ENCODE measurements around the gene ADCY6.
A peak's percentile ranks its signal among the peaks of the same experiment; 100 is the strongest.

The ADCY6 gene

DNA sequence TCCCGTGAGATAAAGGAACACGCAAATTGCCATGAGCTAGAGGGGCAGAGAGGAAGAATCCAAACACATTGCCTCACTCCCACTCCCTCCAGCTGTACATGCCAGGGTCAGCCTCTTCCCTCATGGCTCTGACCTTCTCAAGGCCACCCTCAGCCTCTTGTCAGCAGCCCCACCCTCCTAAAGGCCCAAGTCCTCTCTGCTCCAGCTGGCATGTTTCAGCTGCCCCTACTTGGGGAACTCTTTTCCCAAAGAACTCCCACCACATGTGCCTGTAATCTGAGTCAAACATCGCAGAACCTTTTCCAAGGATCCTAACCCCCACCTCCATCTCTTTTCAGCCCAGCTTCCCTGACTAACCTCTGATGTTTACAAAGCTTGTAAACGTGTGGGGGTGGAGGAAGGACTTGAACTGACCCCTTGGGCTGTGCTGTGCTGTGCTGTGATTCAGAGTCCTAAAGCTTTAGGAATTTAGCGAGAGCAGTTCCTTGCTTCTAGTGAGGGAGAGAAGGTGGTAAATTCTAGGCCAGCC is 22.1 kb upstream of the ADCY6 start:
- H3K27me3 Mint-ChIP-seq, result peaks cover 13% of the 10 kb centered on the region
- no peak overlapping the region for H3K4me3 Mint-ChIP-seq
- H3K27ac Mint-ChIP-seq, result no peak overlapping the region
- H3K4me1 Mint-ChIP-seq (ENCODE audit: low read depth), result peaks cover 30% of the 10 kb centered on the region
- H3K36me3 Mint-ChIP-seq (ENCODE audit: low read depth), result no peaks in the 10 kb centered on the region
- intact Hi-C loops (cut with micrococcal nuclease), result no loop called here
- H3K9me3 Mint-ChIP-seq, result no peaks in the 10 kb centered on the region

DNA sequence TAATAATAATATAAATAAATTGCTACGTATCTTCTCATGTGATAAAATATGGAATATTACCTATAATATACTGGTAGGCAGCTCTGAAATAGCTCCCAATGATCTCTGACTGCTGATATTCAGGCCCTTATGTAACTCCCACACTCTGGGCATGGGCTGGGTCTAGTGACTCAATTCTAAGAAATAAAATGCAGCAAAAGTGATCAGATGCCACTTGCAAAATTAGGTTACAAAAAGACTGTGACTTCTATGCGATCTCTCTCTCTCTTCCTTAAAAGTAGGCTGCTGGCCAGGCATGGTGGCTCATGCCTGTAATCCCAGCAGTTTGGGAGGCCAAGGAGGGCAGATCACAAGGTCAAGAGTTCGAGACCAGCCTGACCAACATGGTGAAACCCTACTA is 19.1 kb upstream of the ADCY6 start:
- H3K4me1 Mint-ChIP-seq (ENCODE audit: low read depth), result peaks cover 8% of the 10 kb centered on the region
- no peaks in the 10 kb centered on the region for H3K36me3 Mint-ChIP-seq (ENCODE audit: low read depth)
- no peaks in the 10 kb centered on the region for H3K9me3 Mint-ChIP-seq
- intact Hi-C loops (cut with micrococcal nuclease), result no loop called here
- peaks cover 5% of the 10 kb centered on the region for H3K27me3 Mint-ChIP-seq
- no peak overlapping the region for H3K27ac Mint-ChIP-seq
- no peak overlapping the region for H3K4me3 Mint-ChIP-seq

DNA sequence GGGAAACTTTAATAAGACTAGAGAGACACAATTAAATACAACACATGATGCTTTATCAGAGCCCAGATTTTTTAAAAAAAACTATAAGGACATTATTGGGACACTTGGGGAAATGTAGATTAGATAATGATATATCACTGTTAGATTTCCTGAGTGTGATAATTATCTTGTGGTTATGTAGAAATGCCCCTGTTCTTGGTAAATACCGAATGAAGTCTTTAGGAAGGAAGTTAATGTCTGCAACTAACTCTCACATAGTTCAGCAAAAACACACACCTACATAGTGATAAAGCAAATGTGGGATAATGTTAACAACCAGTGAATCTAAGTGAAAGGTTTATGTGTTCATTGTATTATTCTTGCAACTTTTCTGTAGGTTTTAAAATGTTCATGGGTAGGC is 14.8 kb upstream of the ADCY6 start:
- H3K36me3 Mint-ChIP-seq (ENCODE audit: low read depth), result no peaks in the 10 kb centered on the region
- H3K4me3 Mint-ChIP-seq, result no peak overlapping the region
- H3K27ac Mint-ChIP-seq, result no peak overlapping the region
- peaks cover 10% of the 10 kb centered on the region for H3K27me3 Mint-ChIP-seq
- intact Hi-C loops (cut with micrococcal nuclease), result no loop called here
- no peaks in the 10 kb centered on the region for H3K9me3 Mint-ChIP-seq
- no peaks in the 10 kb centered on the region for H3K4me1 Mint-ChIP-seq (ENCODE audit: low read depth)

GRCh38 chr12:48800971-48801370 is 12.1 kb upstream of the ADCY6 start:
- Mint-ChIP-seq H3K27me3 (peaks cover 8% of the 10 kb centered on the region), H3K9me3 (no peaks in the 10 kb centered on the region)

GRCh38 chr12:48800457-48800856 is 11.6 kb upstream of the ADCY6 start:
- intact Hi-C loops (cut with micrococcal nuclease), result no loop called here
- Mint-ChIP-seq H3K27me3 (peaks cover 5% of the 10 kb centered on the region), H3K36me3 (ENCODE audit: low read depth) (no peaks in the 10 kb centered on the region), H3K4me3 (no peak overlapping the region), H3K4me1 (ENCODE audit: low read depth) (peaks cover 8% of the 10 kb centered on the region), H3K9me3 (no peaks in the 10 kb centered on the region), H3K27ac (no peak overlapping the region)

More at GRCh38 chr12:48800971-48801370, 12.1 kb upstream of the ADCY6 start:
- intact Hi-C loops (cut with micrococcal nuclease), result no loop called here
- Mint-ChIP-seq H3K4me3 (no peak overlapping the region), H3K27ac (no peak overlapping the region), H3K36me3 (ENCODE audit: low read depth) (no peaks in the 10 kb centered on the region), H3K4me1 (ENCODE audit: low read depth) (peaks cover 3% of the 10 kb centered on the region)

- intact Hi-C loops (cut with micrococcal nuclease), result loop anchor here (5.0 kb wide), 1 partner anchor 255 kb away; no protein-coding TSS in a partner anchor
- Mint-ChIP-seq H3K4me1 (ENCODE audit: low read depth) (peaks cover 15% of the 10 kb centered on the region), H3K4me3 (no peak overlapping the region), H3K27me3 (peaks cover 5% of the 10 kb centered on the region), H3K27ac (no peak overlapping the region), H3K9me3 (no peaks in the 10 kb centered on the region), H3K36me3 (ENCODE audit: low read depth) (no peaks in the 10 kb centered on the region)
These were observed 8.1 kb upstream of the ADCY6 start for GRCh38 chr12:48796976-48797375.

DNA sequence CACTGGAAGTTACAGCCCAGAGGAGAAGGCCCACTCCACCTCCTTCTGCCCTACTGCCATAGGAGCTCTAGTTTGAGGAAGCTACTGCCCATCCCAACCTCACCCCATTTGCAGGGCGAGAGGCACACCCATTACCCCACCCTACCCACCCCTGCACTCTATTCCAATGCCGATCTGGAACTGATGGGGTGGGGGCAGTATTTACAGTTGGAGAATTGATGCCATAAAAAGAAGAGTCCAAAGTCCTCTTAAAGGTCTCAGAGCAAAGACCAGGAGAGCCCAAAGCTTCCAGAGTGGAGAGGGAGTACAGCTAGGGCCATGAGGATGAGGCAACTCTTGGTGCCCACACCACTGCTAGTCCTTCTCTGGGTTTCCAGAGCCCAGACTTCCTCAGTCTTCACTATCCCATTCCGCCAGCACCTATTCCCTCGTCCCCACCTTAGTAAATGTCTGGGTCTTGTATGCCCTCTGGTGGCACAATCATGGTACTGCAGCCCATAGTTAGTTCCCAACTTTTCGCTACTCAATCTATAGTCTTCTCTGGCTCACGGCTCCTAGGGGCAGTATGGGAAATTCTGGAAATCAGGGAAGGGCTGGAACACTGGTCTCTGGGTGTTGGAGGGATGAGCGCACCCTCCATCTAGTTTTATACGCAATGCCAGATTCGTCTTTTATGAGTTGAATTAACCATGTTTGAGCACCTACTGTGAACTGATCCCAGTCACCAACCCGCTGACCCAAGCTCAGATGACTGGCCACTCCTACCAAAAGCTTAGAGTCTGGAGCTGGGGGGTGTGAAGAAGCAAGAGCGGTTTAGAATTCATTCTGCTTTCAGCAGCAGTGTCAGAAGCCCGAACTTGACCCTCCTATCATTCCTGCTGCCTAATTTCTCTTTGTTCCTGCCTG is 6.9 kb upstream of the ADCY6 start:
- intact Hi-C loops (cut with micrococcal nuclease), result loop anchor here (1.0 to 5.0 kb wide), 2 partner anchors 43 to 254 kb away; no protein-coding TSS in a partner anchor
- H3K27me3 Mint-ChIP-seq, result peaks cover 8% of the 10 kb centered on the region
- H3K27ac Mint-ChIP-seq, result no peak overlapping the region

DNA sequence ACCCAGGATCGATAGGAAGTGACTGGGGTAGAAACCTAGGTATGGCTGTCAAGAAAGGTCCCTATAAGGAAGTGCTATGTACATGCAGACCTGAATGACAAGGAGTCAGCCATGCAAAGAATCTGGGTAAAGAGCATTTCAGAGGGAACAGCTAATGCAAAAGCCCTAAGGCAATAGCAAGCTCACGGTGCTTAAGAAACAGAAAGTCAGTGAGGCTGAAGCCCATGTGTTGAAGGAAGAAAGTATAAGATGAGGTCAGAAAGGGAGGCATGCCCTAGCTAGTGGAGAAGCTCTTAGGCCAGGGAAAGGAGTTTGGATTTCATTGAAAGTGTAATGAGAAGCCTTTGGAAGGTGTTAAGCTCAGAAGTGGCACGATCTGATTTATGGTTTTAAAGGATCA is 6.0 kb upstream of the ADCY6 start:
- intact Hi-C loops (cut with micrococcal nuclease), result loop anchor here (1.0 to 5.0 kb wide), 2 partner anchors 42 to 253 kb away; no protein-coding TSS in a partner anchor
- no peaks in the 10 kb centered on the region for H3K9me3 Mint-ChIP-seq
- peaks cover 16% of the 10 kb centered on the region for H3K4me1 Mint-ChIP-seq (ENCODE audit: low read depth)
- no peak overlapping the region for H3K27ac Mint-ChIP-seq
- H3K4me3 Mint-ChIP-seq, result no peak overlapping the region
- H3K36me3 Mint-ChIP-seq (ENCODE audit: low read depth), result no peaks in the 10 kb centered on the region
- peaks cover 15% of the 10 kb centered on the region for H3K27me3 Mint-ChIP-seq

More for the DNA sequence above, 6.9 kb upstream of the ADCY6 start:
- no peak overlapping the region for H3K4me3 Mint-ChIP-seq
- H3K4me1 Mint-ChIP-seq (ENCODE audit: low read depth), result peaks cover 15% of the 10 kb centered on the region
- no peaks in the 10 kb centered on the region for H3K36me3 Mint-ChIP-seq (ENCODE audit: low read depth)
- no peaks in the 10 kb centered on the region for H3K9me3 Mint-ChIP-seq

DNA sequence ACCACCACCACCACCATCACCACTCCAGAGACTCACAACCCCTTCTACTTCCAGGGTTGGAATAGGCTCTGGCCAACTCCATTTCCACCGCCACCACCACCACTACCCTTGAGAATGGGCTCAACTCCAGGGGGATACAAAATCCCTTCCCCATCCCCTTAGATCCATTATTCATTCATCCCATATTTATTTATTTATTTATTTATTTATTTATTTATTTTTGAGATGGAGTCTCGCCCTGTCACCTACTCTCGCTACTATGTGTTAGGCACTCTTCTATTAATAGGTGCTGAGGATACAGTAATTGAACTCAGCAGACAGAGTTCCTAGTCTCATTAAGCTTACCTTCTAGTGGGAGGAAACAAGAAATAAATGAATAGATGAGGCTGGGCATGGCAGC is 4.8 kb upstream of the ADCY6 start:
- Mint-ChIP-seq H3K9me3 (no peaks in the 10 kb centered on the region), H3K27me3 (peaks cover 25% of the 10 kb centered on the region), H3K36me3 (ENCODE audit: low read depth) (no peaks in the 10 kb centered on the region), H3K4me1 (ENCODE audit: low read depth) (peaks cover 24% of the 10 kb centered on the region), H3K4me3 (no peak overlapping the region), H3K27ac (no peak overlapping the region)
- intact Hi-C loops (cut with micrococcal nuclease), result no loop called here

DNA sequence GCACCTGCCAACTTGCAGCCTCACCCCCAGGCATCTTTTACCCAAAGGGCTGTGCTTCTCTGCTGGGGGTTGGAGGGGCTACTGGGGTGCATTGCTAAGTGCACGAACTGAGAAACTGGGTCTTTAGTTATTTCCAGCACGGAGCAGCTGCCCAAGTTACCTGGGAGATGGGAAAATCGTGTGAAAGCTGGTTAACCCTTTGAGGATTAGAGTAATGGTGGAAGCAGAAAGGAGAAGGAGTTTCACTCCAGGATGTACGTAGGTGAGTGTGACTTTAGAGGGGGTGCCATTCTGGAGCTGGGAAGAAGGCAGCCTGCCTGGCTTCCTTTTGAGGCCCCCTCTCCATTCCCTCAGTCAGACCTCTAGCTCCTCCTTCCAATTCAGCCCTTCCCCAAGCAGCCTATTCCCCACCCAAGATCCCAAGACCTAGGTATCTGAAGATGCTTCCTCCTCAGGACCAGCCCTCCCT is 1.0 kb upstream of the ADCY6 start:
- H3K9me3 Mint-ChIP-seq, result no peaks in the 10 kb centered on the region
- intact Hi-C loops (cut with micrococcal nuclease), result no loop called here
- H3K27ac Mint-ChIP-seq, result peak overlapping the region; percentile 48
- no peaks in the 10 kb centered on the region for H3K36me3 Mint-ChIP-seq (ENCODE audit: low read depth)
- peak overlapping the region; percentile 71 for H3K4me3 Mint-ChIP-seq
- H3K27me3 Mint-ChIP-seq, result peaks cover 57% of the 10 kb centered on the region
- peaks cover 22% of the 10 kb centered on the region for H3K4me1 Mint-ChIP-seq (ENCODE audit: low read depth)

DNA sequence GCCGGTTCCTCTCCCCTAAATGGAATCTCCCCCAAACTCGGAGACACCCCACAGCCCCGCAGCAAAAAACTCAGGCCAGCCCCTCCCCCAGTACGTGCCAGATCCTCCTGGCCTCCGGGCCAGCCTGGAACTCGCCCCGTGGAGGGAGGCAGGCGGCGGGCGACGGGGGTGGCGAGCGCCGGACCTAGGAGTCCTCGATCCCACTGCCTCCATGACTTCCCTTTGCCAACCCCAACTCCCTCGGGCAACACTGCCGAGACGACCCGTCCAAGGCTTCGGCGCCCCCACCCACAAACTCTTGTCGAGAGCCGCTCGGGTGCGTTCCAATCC is 400 bp downstream of the ADCY6 start:
- Mint-ChIP-seq H3K27me3 (peaks cover 59% of the 10 kb centered on the region), H3K4me1 (ENCODE audit: low read depth) (peaks cover 21% of the 10 kb centered on the region), H3K27ac (peak overlapping the region; percentile 8), H3K4me3 (peak overlapping the region; percentile 85), H3K36me3 (ENCODE audit: low read depth) (no peaks in the 10 kb centered on the region), H3K9me3 (no peaks in the 10 kb centered on the region)
- intact Hi-C loops (cut with micrococcal nuclease), result no loop called here

GRCh38 chr12:48787791-48788523 is 932 bp downstream of the ADCY6 start:
- Mint-ChIP-seq H3K36me3 (ENCODE audit: low read depth) (no peaks in the 10 kb centered on the region), H3K4me3 (peak overlapping the region; percentile 85), H3K9me3 (no peaks in the 10 kb centered on the region), H3K27ac (peak overlapping the region; percentile 8), H3K27me3 (peaks cover 59% of the 10 kb centered on the region), H3K4me1 (ENCODE audit: low read depth) (peaks cover 21% of the 10 kb centered on the region)
- intact Hi-C loops (cut with micrococcal nuclease), result no loop called here

DNA sequence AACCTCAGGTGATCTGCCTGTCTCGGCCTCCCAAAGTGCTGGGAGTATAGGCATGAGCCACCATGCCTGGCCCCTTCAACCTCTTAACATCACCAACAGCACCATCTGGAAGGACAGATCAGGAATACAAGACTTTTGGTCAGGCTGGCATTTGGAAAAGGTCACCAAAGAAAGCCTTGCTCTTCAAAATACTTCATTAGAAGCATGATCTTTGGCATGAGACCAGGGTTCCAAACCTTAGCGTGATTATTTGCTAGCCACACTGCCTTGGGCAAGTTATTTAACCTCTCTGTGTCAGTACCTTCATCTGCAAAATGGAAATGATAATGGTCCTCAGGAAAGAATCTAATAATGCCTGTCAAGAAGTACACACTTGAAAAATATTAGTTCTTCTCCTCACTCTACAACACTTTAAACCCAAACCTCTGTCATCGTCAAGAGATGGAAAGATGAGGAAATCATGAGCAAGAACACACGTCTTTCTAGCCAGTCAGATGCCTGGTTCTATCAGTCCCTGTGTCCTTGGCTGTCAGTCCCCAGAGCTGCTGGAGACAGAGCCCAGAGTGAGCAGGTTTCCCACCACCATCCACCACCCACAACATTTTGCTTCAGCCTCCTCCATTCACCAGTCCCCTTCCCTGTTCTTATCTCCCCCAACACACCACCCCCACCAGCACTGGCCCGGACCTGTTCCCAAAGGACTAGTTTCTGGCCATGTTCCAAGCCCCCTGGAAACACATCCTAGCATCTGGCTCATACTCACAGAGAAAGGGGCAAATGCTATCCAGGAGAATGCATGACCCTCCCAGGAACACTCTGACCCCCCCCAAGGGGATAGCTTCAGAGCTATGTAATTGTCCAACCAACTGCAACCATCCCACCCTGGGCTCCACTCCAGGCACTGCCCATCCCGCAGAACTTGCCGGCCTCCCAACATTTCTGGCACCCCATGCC is 2.0 kb downstream of the ADCY6 start:
- Mint-ChIP-seq H3K9me3 (no peaks in the 10 kb centered on the region), H3K4me3 (no peak overlapping the region), H3K36me3 (ENCODE audit: low read depth) (no peaks in the 10 kb centered on the region), H3K27me3 (peaks cover 58% of the 10 kb centered on the region), H3K4me1 (ENCODE audit: low read depth) (peaks cover 21% of the 10 kb centered on the region), H3K27ac (no peak overlapping the region)
- intact Hi-C loops (cut with micrococcal nuclease), result no loop called here
